IPS DF 19.7 (cell line): ENCODE results near the gene TPPP3.

Source experiments
- DNase-seq: peaks from one replicate; pipeline ENCODE4 v3.0.0-alpha.2; 2013; ENCODE audit warnings: low read depth, low spot score

The TPPP3 gene

GRCh38 chr16:67405336-67405735, 12.0 kb upstream of the TPPP3 start:
- no peak for DNase-seq

- DNase-seq, result no peak
Observed at GRCh38 chr16:67404740-67405226, 11.5 kb upstream of the TPPP3 start.

- DNase-seq, result no peak
Observed at GRCh38 chr16:67403976-67404555, 10.8 kb upstream of the TPPP3 start.

- DNase-seq, result no peak
Observed at GRCh38 chr16:67400901-67401300, 7.6 kb upstream of the TPPP3 start.

- no peak for DNase-seq
Observed at GRCh38 chr16:67399749-67400704, 6.7 kb upstream of the TPPP3 start.

- DNase-seq, result no peak
Observed at GRCh38 chr16:67399218-67399733, 6.0 kb upstream of the TPPP3 start.

- DNase-seq, result no peak
Observed at GRCh38 chr16:67398546-67399217, 5.4 kb upstream of the TPPP3 start.

GRCh38 chr16:67397812-67398545, 4.7 kb upstream of the TPPP3 start:
- no peak for DNase-seq

GRCh38 chr16:67397036-67397801, 3.9 kb upstream of the TPPP3 start:
- DNase-seq, result no peak

GRCh38 chr16:67396159-67397035, 3.1 kb upstream of the TPPP3 start:
- DNase-seq, result no peak

GRCh38 chr16:67395458-67396158, 2.3 kb upstream of the TPPP3 start:
- no peak for DNase-seq

GRCh38 chr16:67395105-67395457, 1.8 kb upstream of the TPPP3 start:
- no peak for DNase-seq

- no peak for DNase-seq
Observed at GRCh38 chr16:67394155-67395104, 1.1 kb upstream of the TPPP3 start.

GRCh38 chr16:67393788-67394154, 473 bp upstream of the TPPP3 start:
- no peak for DNase-seq

- DNase-seq, result no peak
Observed at GRCh38 chr16:67392301-67393059, 818 bp downstream of the TPPP3 start.

- no peak for DNase-seq
Observed at GRCh38 chr16:67391424-67392300, 1.6 kb downstream of the TPPP3 start.
